Erythroblast (primary cell): ENCODE measurements around the gene WDR45B.
"Not testable (repeated sequence)": the region's sequence is repeated elsewhere in the genome, so short reads cannot be mapped to it uniquely, and the experiment has no call there.

Experiments
- DNase-seq, 2 experiments: peaks; one replicate each; lab custom pipeline; 2025; lab: John Stamatoyannopoulos, UW
- GATA1 ChIP-seq: IDR thresholded peaks from 2 replicates; pipeline ENCODE4 v1.6.1; 2011; ENCODE audit warnings: low read depth, mild to moderate bottlenecking, control low read depth, low read length, moderate library complexity
- POLR2A ChIP-seq: IDR thresholded peaks from 2 replicates; pipeline ENCODE4 v1.6.1; 2011; ENCODE audit warnings: mild to moderate bottlenecking, low read length

Gene WDR45B

GRCh38 chr17:82658796-82659452, 10.7 kb upstream of the WDR45B start:
- no peak for DNase-seq
- TF ChIP-seq POLR2A (no peak), GATA1 (no peak)

- DNase-seq = no peak
- TF ChIP-seq POLR2A = no peak
- no peak for TF ChIP-seq GATA1
Measured at GRCh38 chr17:82658331-82658730, 10.1 kb upstream of the WDR45B start.

GRCh38 chr17:82657926-82658325, 9.7 kb upstream of the WDR45B start:
- no peak for TF ChIP-seq GATA1
- no peak for TF ChIP-seq POLR2A
- no peak for DNase-seq

- TF ChIP-seq POLR2A (no peak), GATA1 (no peak)
- DNase-seq = no peak
Measured at GRCh38 chr17:82656266-82656665, 8.0 kb upstream of the WDR45B start.

GRCh38 chr17:82655523-82655922, 7.3 kb upstream of the WDR45B start:
- TF ChIP-seq POLR2A (no peak), GATA1 (no peak)

GRCh38 chr17:82655038-82655479, 6.8 kb upstream of the WDR45B start:
- DNase-seq = no peak
- TF ChIP-seq POLR2A (no peak), GATA1 (no peak)

More at GRCh38 chr17:82655523-82655922, 7.3 kb upstream of the WDR45B start:
- DNase-seq = no peak

GRCh38 chr17:82654611-82655010, 6.4 kb upstream of the WDR45B start:
- DNase-seq = not testable (repeated sequence)

GRCh38 chr17:82653651-82654528, 5.6 kb upstream of the WDR45B start:
- TF ChIP-seq POLR2A = no peak
- TF ChIP-seq GATA1 = no peak
- no peak for DNase-seq

- DNase-seq = peak in 1 of 2 experiments; percentile 12
- TF ChIP-seq POLR2A = no peak
- no peak for TF ChIP-seq GATA1
Measured at GRCh38 chr17:82650723-82651122, 2.5 kb upstream of the WDR45B start.

GRCh38 chr17:82649501-82650261, 1.4 kb upstream of the WDR45B start:
- TF ChIP-seq POLR2A (no peak), GATA1 (no peak)
- no peak for DNase-seq

GRCh38 chr17:82648742-82649331, 593 bp upstream of the WDR45B start:
- peak in 1 of 2 experiments; percentile 72 for DNase-seq
- TF ChIP-seq POLR2A (no peak), GATA1 (no peak)

- TF ChIP-seq POLR2A = no peak
- no peak for TF ChIP-seq GATA1
- DNase-seq = peak; percentile 42 to 54
Measured at GRCh38 chr17:82647593-82648164, 565 bp downstream of the WDR45B start.

- TF ChIP-seq GATA1 (no peak), POLR2A (no peak)
- DNase-seq = no peak
Measured at GRCh38 chr17:82645516-82645915, 2.7 kb downstream of the WDR45B start.

GRCh38 chr17:82644148-82644547, 4.1 kb downstream of the WDR45B start:
- DNase-seq = no peak
- TF ChIP-seq GATA1 = no peak
- TF ChIP-seq POLR2A = no peak
